GM12878 (cell line): ENCODE measurements around the gene ZNF444. TPM values are rescaled to one million over a fixed set of nuclear protein-coding genes. Genes with fewer than 3 reads are reported as not detected.

Experiments used
- ATF7 ChIP-seq: fragments of 450-650 bp; IDR thresholded peaks from 2 replicates; pipeline ENCODE4 v1.6.1; 2016; ENCODE audit warnings: low read depth, mild to moderate bottlenecking
- CUX1 ChIP-seq: IDR thresholded peaks from 2 replicates; pipeline ENCODE4 v1.6.1; 2012; ENCODE audit warnings: improper control_type of control experiment, low read depth, low read length; ENCODE audit not compliant: insufficient replicate concordance
- STAT1 ChIP-seq: fragments of 450-650 bp; conservative IDR thresholded peaks from 2 replicates; pipeline ENCODE4 v1.6.1; 2014; ENCODE audit warnings: antibody characterized with exemption, mild to moderate bottlenecking
- TBL1XR1 ChIP-seq: IDR thresholded peaks from 2 replicates; pipeline ENCODE4 v1.6.1; 2012; ENCODE audit warnings: low read depth, low read length, improper control_type of control experiment
- USF2 ChIP-seq: IDR thresholded peaks from 2 replicates; pipeline ENCODE4 v1.6.1; 2011; ENCODE audit warnings: low read depth, low read length, improper control_type of control experiment, borderline replicate concordance
- polyA plus RNA-seq, 11 experiments: library from polyadenylated mRNA; depleted of rRNA in 4 of 11; unstranded in 6 of 11; stranded (reverse) in 5 of 11; fragments of >200 nt; fragmentation: Nextera tagmentation in 4 of 11; fragmentation: Illumina TruSeq in 1 of 11; extraction: Ambion mirVana in 4 of 11; extraction: Trizol in 1 of 11; gene quantifications; 1 replicate in 1 of 11; 2 replicates in 10 of 11; pipeline versions ENCODE4 v1.2.1 to v1.2.3, GENCODE V29; 2011 to 2016; ENCODE audit warnings: inconsistent platforms in 2 of 11, missing spikeins in 2 of 11, low read depth in 1 of 11
- total RNA-seq, 4 experiments: library from RNA; depleted of rRNA in 3 of 4; stranded (reverse); fragments of >200 nt in 3 of 4; fragmentation: Illumina TruSeq in 1 of 4; extraction: Trizol in 1 of 4; gene quantifications; 2 replicates each; pipeline versions ENCODE4 v1.2.1 to v1.2.3, GENCODE V29; 2013 to 2021
- TF ChIP-seq, protein P1 (sequence below): fragments of 450-650 bp; IDR thresholded peaks from 2 replicates; pipeline ENCODE4 v1.6.1; 2017; ENCODE audit warnings: mild to moderate bottlenecking, low read depth, inconsistent platforms; ENCODE audit not compliant: poor library complexity, severe bottlenecking

Gene ZNF444
- total and polyA plus RNA-seq, 10 of the 15 experiments (the other 5 are each of a cell fraction or from before 2014, with no cell fraction given) = 0.45 to 28.2 (median 11.6) TPM

GRCh38 chr19:56094449-56094848 is 46.6 kb upstream of the ZNF444 start (continued):
- TF ChIP-seq USF2 (no peak), ATF7 (no peak), TBL1XR1 (no peak), CUX1 (no peak), STAT1 (no peak)
- TF ChIP-seq, protein P1, sequence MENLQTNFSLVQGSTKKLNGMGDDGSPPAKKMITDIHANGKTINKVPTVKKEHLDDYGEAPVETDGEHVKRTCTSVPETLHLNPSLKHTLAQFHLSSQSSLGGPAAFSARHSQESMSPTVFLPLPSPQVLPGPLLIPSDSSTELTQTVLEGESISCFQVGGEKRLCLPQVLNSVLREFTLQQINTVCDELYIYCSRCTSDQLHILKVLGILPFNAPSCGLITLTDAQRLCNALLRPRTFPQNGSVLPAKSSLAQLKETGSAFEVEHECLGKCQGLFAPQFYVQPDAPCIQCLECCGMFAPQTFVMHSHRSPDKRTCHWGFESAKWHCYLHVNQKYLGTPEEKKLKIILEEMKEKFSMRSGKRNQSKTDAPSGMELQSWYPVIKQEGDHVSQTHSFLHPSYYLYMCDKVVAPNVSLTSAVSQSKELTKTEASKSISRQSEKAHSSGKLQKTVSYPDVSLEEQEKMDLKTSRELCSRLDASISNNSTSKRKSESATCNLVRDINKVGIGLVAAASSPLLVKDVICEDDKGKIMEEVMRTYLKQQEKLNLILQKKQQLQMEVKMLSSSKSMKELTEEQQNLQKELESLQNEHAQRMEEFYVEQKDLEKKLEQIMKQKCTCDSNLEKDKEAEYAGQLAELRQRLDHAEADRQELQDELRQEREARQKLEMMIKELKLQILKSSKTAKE = no peak
